22Rv1 (cell line): Measurements from ENCODE around the gene CMTM8.

Experiments used
- CTCF ChIP-seq: fragments of 450-650 bp; IDR thresholded peaks from 2 replicates; pipeline ENCODE4 v1.5.1; 2017; ENCODE audit warnings: mild to moderate bottlenecking
- ZFX ChIP-seq: fragments of 450-650 bp; IDR thresholded peaks from 2 replicates; pipeline ENCODE4 v1.6.1; 2017; ENCODE audit warnings: antibody characterized with exemption, borderline replicate concordance

GRCh38 chr3:32383136-32383711, 144.7 kb downstream of the CMTM8 start:
- no peak for TF ChIP-seq CTCF
- no peak for TF ChIP-seq ZFX
